PC-3 (cell line): ENCODE data around the gene EIPR1.

ENCODE experiments used
- CTCF ChIP-seq: fragments of 300-600 bp; sonication (generic); conservative IDR thresholded peaks from 2 replicates; pipeline ENCODE4 v1.5.1; 2017; ENCODE audit warnings: antibody characterized with exemption, low read depth, mild to moderate bottlenecking, low read length
- EZH2 ChIP-seq: fragments of 300-600 bp; sonication (generic); IDR thresholded peaks from one replicate; pipeline ENCODE4 v1.6.1; 2017; ENCODE audit warnings: antibody characterized with exemption, mild to moderate bottlenecking, low read length; ENCODE audit not compliant: unreplicated experiment
- EZH2phosphoT487 ChIP-seq: fragments of 300-600 bp; sonication (generic); IDR thresholded peaks from 2 replicates; pipeline ENCODE4 v1.6.1; 2018; ENCODE audit warnings: mild to moderate bottlenecking, antibody characterized with exemption, low read length, borderline replicate concordance

- TF ChIP-seq CTCF, result no peak
- TF ChIP-seq EZH2, result no peak
- TF ChIP-seq EZH2phosphoT487, result no peak
These were observed 92.7 kb downstream of the EIPR1 start for GRCh38 chr2:3284657-3285630.
